Mesendoderm (in vitro differentiated cells): ENCODE measurements around the gene C5AR1.

ENCODE experiments used
- DNase-seq: peaks from one replicate; pipeline ENCODE4 v3.0.0; 2013
- H2AK5ac ChIP-seq: 2 replicates; pipeline ENCODE4 v1.6.1; 2013; ENCODE audit warnings: low read length, inconsistent platforms
- H2BK120ac ChIP-seq: 2 replicates; pipeline ENCODE4 v1.6.1; 2013; ENCODE audit warnings: low read depth, mild to moderate bottlenecking, low read length, moderate library complexity, mixed read lengths
- H2BK15ac ChIP-seq: replicated peaks from 2 replicates; pipeline ENCODE4 v1.6.1; 2013; ENCODE audit warnings: low read depth, mild to moderate bottlenecking, moderate library complexity
- H2BK5ac ChIP-seq: 2 replicates; pipeline ENCODE4 v1.6.1; 2013; ENCODE audit warnings: low read length, inconsistent platforms
- H3K18ac ChIP-seq: 2 replicates; pipeline ENCODE4 v1.6.1; 2013; ENCODE audit warnings: mild to moderate bottlenecking, low read length, mixed read lengths
- H3K23ac ChIP-seq: one replicate; pipeline ENCODE4 v1.6.1; 2013; ENCODE audit warnings: low read length
- H3K27ac ChIP-seq: 2 replicates; pipeline ENCODE4 v1.5.1; 2013; ENCODE audit warnings: low read depth, mild to moderate bottlenecking, inconsistent platforms, low read length, moderate library complexity
- H3K27me3 ChIP-seq: 2 replicates; pipeline ENCODE4 v1.6.1; 2013; ENCODE audit warnings: low read length, control low read depth, mild to moderate bottlenecking, inconsistent platforms; ENCODE audit not compliant: insufficient read depth, poor library complexity
- H3K36me3 ChIP-seq: 2 replicates; pipeline ENCODE4 v1.6.1; 2013; ENCODE audit warnings: low read length, inconsistent platforms; ENCODE audit not compliant: control insufficient read depth, insufficient read depth
- H3K4ac ChIP-seq: one replicate; pipeline ENCODE4 v1.6.1; 2013; ENCODE audit warnings: low read depth, mild to moderate bottlenecking, low read length, moderate library complexity
- H3K4me1 ChIP-seq: 2 replicates; pipeline ENCODE4 v1.6.1; 2013; ENCODE audit warnings: low read depth, low read length, inconsistent platforms; ENCODE audit not compliant: control insufficient read depth
- H3K4me2 ChIP-seq: 2 replicates; pipeline ENCODE4 v1.6.1; 2013; ENCODE audit warnings: low read length
- H3K4me3 ChIP-seq: 2 replicates; pipeline ENCODE4 v1.5.1; 2013; ENCODE audit warnings: mild to moderate bottlenecking, low read length
- H3K56ac ChIP-seq: one replicate; pipeline ENCODE4 v1.6.1; 2013; ENCODE audit warnings: low read length
- H3K79me1 ChIP-seq: 2 replicates; pipeline ENCODE4 v1.6.1; 2013; ENCODE audit warnings: low read length, inconsistent platforms
- H3K79me2 ChIP-seq: 2 replicates; pipeline ENCODE4 v1.6.1; 2013; ENCODE audit warnings: mild to moderate bottlenecking, low read length; ENCODE audit not compliant: control insufficient read depth, insufficient read depth
- H3K9ac ChIP-seq: 2 replicates; pipeline ENCODE4 v1.6.1; 2013; ENCODE audit warnings: low read length, inconsistent platforms
- H4K5ac ChIP-seq: one replicate; pipeline ENCODE4 v1.6.1; 2013; ENCODE audit warnings: low read length
- H4K8ac ChIP-seq: one replicate; pipeline ENCODE4 v1.6.1; 2013; ENCODE audit warnings: low read depth, mild to moderate bottlenecking, control low read depth, low read length, moderate library complexity
- WGBS: extraction: QIAGEN DNeasy Blood & Tissue Kit; methylation state at CpG from one replicate; pipeline ENCODE4 v1.1.7; 2013; ENCODE audit warnings: low lambda C conversion rate, missing lambda C conversion rate; ENCODE audit not compliant: insufficient coverage; ENCODE audit errors: extremely low coverage; 5-methylcytosine and 5-hydroxymethylcytosine counted together

The C5AR1 gene

DNA sequence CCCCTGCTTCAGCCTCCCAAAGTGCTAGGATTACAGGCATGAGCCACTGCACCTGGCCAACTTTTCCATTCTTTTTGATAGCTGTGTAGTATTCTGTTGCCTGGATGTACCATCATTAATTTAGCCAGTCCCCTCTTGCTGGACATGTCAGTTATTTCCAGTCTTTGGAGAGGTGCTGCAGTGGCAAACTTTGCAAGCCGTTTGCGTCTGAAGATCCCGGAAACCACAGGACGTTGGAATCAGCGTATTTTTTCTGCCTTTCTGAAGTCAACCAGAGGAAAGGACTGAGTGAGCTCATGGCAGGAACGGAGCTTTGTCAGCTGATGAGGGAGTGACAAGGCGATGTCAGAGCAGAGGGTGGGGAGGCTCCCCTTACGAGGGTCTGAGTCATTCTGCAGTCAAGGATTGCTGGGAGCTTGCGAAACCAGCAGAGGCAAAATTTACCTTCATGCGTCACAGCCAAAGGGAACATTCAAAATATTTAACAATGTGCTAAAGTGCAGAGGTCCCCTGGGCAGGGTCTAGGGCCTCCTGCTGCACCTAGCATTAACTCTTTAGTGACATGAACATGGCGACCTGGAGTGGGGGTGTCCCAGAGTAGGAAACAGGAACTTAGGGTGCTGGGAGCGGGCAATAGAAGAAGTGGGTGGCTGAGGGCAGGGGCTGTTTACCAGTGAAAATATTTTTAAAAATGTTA, 5.6 kb downstream of the C5AR1 start:
- no peaks in the 10 kb centered on the region for H3K4me1 ChIP-seq
- H3K27me3 ChIP-seq = no peaks in the 10 kb centered on the region
- H3K36me3 ChIP-seq = no peaks in the 10 kb centered on the region
- no peak overlapping the region for H3K27ac ChIP-seq
- H3K79me2 ChIP-seq = no peaks in the 10 kb centered on the region
- H3K4ac ChIP-seq = no peak overlapping the region
- H3K4me3 ChIP-seq = no peak overlapping the region
- H2BK15ac ChIP-seq = no peak overlapping the region
- no CpG with 5 or more reads among the region's 12 CpGs for WGBS
- DNase-seq = peak; percentile 92
- no peak overlapping the region for H4K5ac ChIP-seq
- no peak overlapping the region for H4K8ac ChIP-seq
- no peak overlapping the region for H3K56ac ChIP-seq
- no peak overlapping the region for H3K23ac ChIP-seq
- no peak overlapping the region for H3K18ac ChIP-seq
- H3K79me1 ChIP-seq = no peaks in the 10 kb centered on the region
- H2BK120ac ChIP-seq = no peak overlapping the region
- H3K4me2 ChIP-seq = no peak overlapping the region
- no peak overlapping the region for H2AK5ac ChIP-seq
- H2BK5ac ChIP-seq = no peak overlapping the region
- no peak overlapping the region for H3K9ac ChIP-seq

DNA sequence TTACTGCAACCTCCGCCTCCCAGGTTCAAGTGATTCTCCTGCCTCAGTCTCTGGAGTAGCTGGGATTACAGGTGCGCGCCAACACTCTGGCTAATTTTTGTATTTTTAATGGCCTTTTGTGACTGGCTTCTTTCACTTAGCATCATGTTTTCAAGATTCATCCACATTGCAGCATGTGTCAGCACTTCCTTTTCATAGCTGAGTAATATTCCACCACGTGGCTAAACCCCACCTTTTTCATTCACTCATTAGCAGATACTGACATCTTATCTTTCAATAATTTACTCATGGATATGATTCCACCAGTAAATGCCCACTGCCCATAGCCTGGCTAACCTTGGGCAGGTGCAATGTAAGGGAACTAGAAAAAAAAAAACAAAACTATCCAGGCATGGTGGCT, 6.9 kb downstream of the C5AR1 start:
- H2AK5ac ChIP-seq = no peak overlapping the region
- H2BK120ac ChIP-seq = no peak overlapping the region
- no peak overlapping the region for H2BK5ac ChIP-seq
- no peak for DNase-seq
- H3K4me3 ChIP-seq = no peak overlapping the region
- no peaks in the 10 kb centered on the region for H3K79me2 ChIP-seq
- H3K23ac ChIP-seq = no peak overlapping the region
- no CpG with 5 or more reads among the region's 4 CpGs for WGBS
- H3K27ac ChIP-seq = no peak overlapping the region
- no peak overlapping the region for H3K18ac ChIP-seq
- H3K27me3 ChIP-seq = no peaks in the 10 kb centered on the region
- H3K4ac ChIP-seq = no peak overlapping the region
- no peak overlapping the region for H4K8ac ChIP-seq
- no peak overlapping the region for H3K9ac ChIP-seq
- no peak overlapping the region for H3K4me2 ChIP-seq
- no peaks in the 10 kb centered on the region for H3K36me3 ChIP-seq
- H4K5ac ChIP-seq = no peak overlapping the region
- H3K4me1 ChIP-seq = no peaks in the 10 kb centered on the region
- no peak overlapping the region for H2BK15ac ChIP-seq
- H3K79me1 ChIP-seq = no peaks in the 10 kb centered on the region
- no peak overlapping the region for H3K56ac ChIP-seq

DNA sequence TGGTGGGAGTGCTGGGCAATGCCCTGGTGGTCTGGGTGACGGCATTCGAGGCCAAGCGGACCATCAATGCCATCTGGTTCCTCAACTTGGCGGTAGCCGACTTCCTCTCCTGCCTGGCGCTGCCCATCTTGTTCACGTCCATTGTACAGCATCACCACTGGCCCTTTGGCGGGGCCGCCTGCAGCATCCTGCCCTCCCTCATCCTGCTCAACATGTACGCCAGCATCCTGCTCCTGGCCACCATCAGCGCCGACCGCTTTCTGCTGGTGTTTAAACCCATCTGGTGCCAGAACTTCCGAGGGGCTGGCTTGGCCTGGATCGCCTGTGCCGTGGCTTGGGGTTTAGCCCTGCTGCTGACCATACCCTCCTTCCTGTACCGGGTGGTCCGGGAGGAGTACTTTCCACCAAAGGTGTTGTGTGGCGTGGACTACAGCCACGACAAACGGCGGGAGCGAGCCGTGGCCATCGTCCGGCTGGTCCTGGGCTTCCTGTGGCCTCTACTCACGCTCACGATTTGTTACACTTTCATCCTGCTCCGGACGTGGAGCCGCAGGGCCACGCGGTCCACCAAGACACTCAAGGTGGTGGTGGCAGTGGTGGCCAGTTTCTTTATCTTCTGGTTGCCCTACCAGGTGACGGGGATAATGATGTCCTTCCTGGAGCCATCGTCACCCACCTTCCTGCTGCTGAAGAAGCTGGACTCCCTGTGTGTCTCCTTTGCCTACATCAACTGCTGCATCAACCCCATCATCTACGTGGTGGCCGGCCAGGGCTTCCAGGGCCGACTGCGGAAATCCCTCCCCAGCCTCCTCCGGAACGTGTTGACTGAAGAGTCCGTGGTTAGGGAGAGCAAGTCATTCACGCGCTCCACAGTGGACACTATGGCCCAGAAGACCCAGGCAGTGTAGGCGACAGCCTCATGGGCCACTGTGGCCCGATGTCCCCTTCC, 10.5 kb downstream of the C5AR1 start:
- H3K27me3 ChIP-seq = no peaks in the 10 kb centered on the region

DNA sequence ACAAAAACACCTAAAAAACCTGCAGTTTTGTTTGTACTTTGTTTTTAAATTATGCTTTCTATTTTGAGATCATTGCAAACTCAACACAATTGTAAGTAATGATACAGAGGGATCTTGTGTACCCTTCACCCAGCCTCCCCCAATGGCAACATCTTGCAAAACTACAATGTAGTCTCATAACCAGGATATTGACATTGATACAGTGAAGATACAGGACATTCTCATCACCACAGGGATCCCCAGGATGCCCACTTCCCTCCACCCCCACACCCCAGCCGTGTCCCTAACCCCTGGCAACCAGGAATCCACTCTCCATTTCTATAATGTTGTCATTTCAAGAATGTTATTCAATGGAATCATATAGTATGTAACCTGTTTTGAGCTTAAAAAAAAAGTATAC, 12.0 kb downstream of the C5AR1 start:
- H3K9ac ChIP-seq = no peak overlapping the region
- no peaks in the 10 kb centered on the region for H3K4me1 ChIP-seq
- no peak overlapping the region for H4K5ac ChIP-seq
- H3K27me3 ChIP-seq = no peaks in the 10 kb centered on the region
- DNase-seq = no peak
- no peak overlapping the region for H3K56ac ChIP-seq
- no peak overlapping the region for H2BK15ac ChIP-seq
- H3K36me3 ChIP-seq = no peaks in the 10 kb centered on the region
- no peak overlapping the region for H3K4me3 ChIP-seq
- H3K27ac ChIP-seq = no peak overlapping the region
- H3K18ac ChIP-seq = no peak overlapping the region
- no CpG with 5 or more reads among the region's 1 CpG for WGBS
- no peak overlapping the region for H4K8ac ChIP-seq
- no peak overlapping the region for H2BK5ac ChIP-seq
- no peak overlapping the region for H2BK120ac ChIP-seq
- no peaks in the 10 kb centered on the region for H3K79me2 ChIP-seq
- no peak overlapping the region for H2AK5ac ChIP-seq
- H3K4ac ChIP-seq = no peak overlapping the region
- H3K79me1 ChIP-seq = no peaks in the 10 kb centered on the region
- no peak overlapping the region for H3K4me2 ChIP-seq
- no peak overlapping the region for H3K23ac ChIP-seq

More for the DNA sequence above, 10.5 kb downstream of the C5AR1 start:
- Histone ChIP-seq H3K9ac (no peak overlapping the region), H3K4me3 (no peak overlapping the region), H2BK120ac (no peak overlapping the region), H3K27ac (no peak overlapping the region), H3K79me1 (no peaks in the 10 kb centered on the region), H2AK5ac (no peak overlapping the region), H4K8ac (no peak overlapping the region), H3K4me2 (no peak overlapping the region), H2BK15ac (no peak overlapping the region), H2BK5ac (no peak overlapping the region), H3K36me3 (no peaks in the 10 kb centered on the region), H3K23ac (no peak overlapping the region), H3K56ac (no peak overlapping the region), H3K79me2 (no peaks in the 10 kb centered on the region), H3K18ac (no peak overlapping the region), H3K4me1 (no peaks in the 10 kb centered on the region), H3K4ac (no peak overlapping the region), H4K5ac (no peak overlapping the region)
- DNase-seq = no peak
- whole genome bisulfite sequencing = no CpG with 5 or more reads among the region's 46 CpGs

DNA sequence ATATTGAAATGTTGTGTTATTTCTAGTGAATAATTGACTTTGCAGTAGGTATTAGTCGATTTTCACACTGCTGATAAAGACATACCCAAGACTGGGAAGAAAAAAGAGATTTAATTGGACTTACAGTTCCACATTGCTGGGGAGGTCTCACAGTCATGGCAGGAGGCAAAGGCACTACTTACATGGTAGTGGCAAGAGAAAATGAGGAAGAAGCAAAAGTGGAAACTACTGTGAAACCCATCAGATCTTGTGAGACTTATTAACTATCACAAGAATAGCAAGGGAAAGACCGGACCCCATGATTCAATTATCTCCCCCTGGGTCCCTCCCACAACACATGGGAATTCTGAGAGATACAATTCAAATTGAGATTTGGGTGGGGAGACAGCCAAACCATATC, 12.4 kb downstream of the C5AR1 start:
- Histone ChIP-seq H3K23ac (no peak overlapping the region), H4K8ac (no peak overlapping the region), H3K4me3 (no peak overlapping the region), H3K56ac (no peak overlapping the region), H3K36me3 (no peaks in the 10 kb centered on the region), H2BK15ac (no peak overlapping the region), H2BK120ac (no peak overlapping the region), H4K5ac (no peak overlapping the region), H3K4me2 (no peak overlapping the region), H3K18ac (no peak overlapping the region), H3K27me3 (no peaks in the 10 kb centered on the region), H3K4me1 (no peaks in the 10 kb centered on the region), H3K9ac (no peak overlapping the region), H3K79me2 (no peaks in the 10 kb centered on the region), H2AK5ac (no peak overlapping the region), H3K4ac (no peak overlapping the region), H3K79me1 (no peaks in the 10 kb centered on the region), H2BK5ac (no peak overlapping the region), H3K27ac (no peak overlapping the region)
- no CpG with 5 or more reads among the region's 2 CpGs for WGBS
- no peak for DNase-seq
